LNCAP (cell line): ENCODE measurements around the gene KRTAP10-12.

Experiments
- CTCF ChIP-seq: fragments of 450-650 bp; IDR thresholded peaks from 2 replicates; pipeline ENCODE4 v1.5.1; 2017; ENCODE audit warnings: mild to moderate bottlenecking

The KRTAP10-12 gene

GRCh38 chr21:44714905-44715304 is 17.9 kb downstream of the KRTAP10-12 start:
- TF ChIP-seq CTCF: no peak

- TF ChIP-seq CTCF: no peak
These were observed 20.0 kb downstream of the KRTAP10-12 start for GRCh38 chr21:44716984-44717383.

GRCh38 chr21:44718093-44718492 is 21.1 kb downstream of the KRTAP10-12 start:
- no peak for TF ChIP-seq CTCF

- no peak for TF ChIP-seq CTCF
These were observed 21.6 kb downstream of the KRTAP10-12 start for GRCh38 chr21:44718571-44718970.

- TF ChIP-seq CTCF: no peak
These were observed 23.2 kb downstream of the KRTAP10-12 start for GRCh38 chr21:44720170-44720569.

GRCh38 chr21:44722731-44723130 is 25.8 kb downstream of the KRTAP10-12 start:
- TF ChIP-seq CTCF: no peak

GRCh38 chr21:44723177-44724131 is 26.5 kb downstream of the KRTAP10-12 start:
- no peak for TF ChIP-seq CTCF
